NB4 (cell line): ENCODE results near the gene AOPEP.

Experiments
- CTCF ChIP-seq: IDR thresholded peaks from one replicate; pipeline ENCODE4 v1.5.1; 2012; ENCODE audit warnings: low read depth, low read length
- MAX ChIP-seq: IDR thresholded peaks from 2 replicates; pipeline ENCODE4 v1.6.1; 2011; ENCODE audit warnings: low read depth, low read length
- MYC ChIP-seq: IDR thresholded peaks from 2 replicates; pipeline ENCODE4 v1.6.1; 2011; ENCODE audit warnings: low read depth, low read length
- POLR2A ChIP-seq: IDR thresholded peaks from 2 replicates; pipeline ENCODE4 v1.6.1; 2011; ENCODE audit warnings: mild to moderate bottlenecking; ENCODE audit not compliant: insufficient read length; ENCODE audit errors: extremely low read depth

- TF ChIP-seq CTCF, result no peak
- no peak for TF ChIP-seq MAX
- no peak for TF ChIP-seq POLR2A
- TF ChIP-seq MYC, result no peak
Observed at GRCh38 chr9:94919376-94920098, 193.0 kb downstream of the AOPEP start.
